Measurements from ENCODE around the gene CDC42EP1. TPM values are rescaled to one million over a fixed set of nuclear protein-coding genes. Genes with fewer than 3 reads are reported as not detected.

Gene CDC42EP1
- total RNA-seq, 1 experiment from 2014 or later = 62.5 TPM

Other genes starting within 250 kb of the CDC42EP1 start
- gene ELFN2, start 133.0 kb upstream of the CDC42EP1 start, total RNA-seq (2021; ENCODE audit: unreplicated experiment) = 2.9 TPM
- 7.1 TPM for gene MFNG, start 74.1 kb upstream of the CDC42EP1 start, total RNA-seq (2021; ENCODE audit: unreplicated experiment)
- 43.1 TPM for gene CARD10, start 41.1 kb upstream of the CDC42EP1 start, total RNA-seq (2021; ENCODE audit: unreplicated experiment)
- not detected for gene LGALS2, start 19.6 kb downstream of the CDC42EP1 start, total RNA-seq (2021; ENCODE audit: unreplicated experiment)
- 45.4 TPM for gene GGA1, start 48.4 kb downstream of the CDC42EP1 start, total RNA-seq (2021; ENCODE audit: unreplicated experiment)
- 6.8 TPM for gene SH3BP1, start 79.2 kb downstream of the CDC42EP1 start, total RNA-seq (2021; ENCODE audit: unreplicated experiment)
- 17.6 TPM for gene PDXP, start 98.2 kb downstream of the CDC42EP1 start, total RNA-seq (2021; ENCODE audit: unreplicated experiment)
- gene LGALS1, start 115.2 kb downstream of the CDC42EP1 start, total RNA-seq (2021; ENCODE audit: unreplicated experiment) = 1,518 TPM
- gene NOL12, start 125.9 kb downstream of the CDC42EP1 start, total RNA-seq (2021; ENCODE audit: unreplicated experiment) = 32.7 TPM
- 50.5 TPM for gene TRIOBP, start 136.6 kb downstream of the CDC42EP1 start, total RNA-seq (2021; ENCODE audit: unreplicated experiment)
- 11.2 TPM for gene GCAT, start 247.5 kb downstream of the CDC42EP1 start, total RNA-seq (2021; ENCODE audit: unreplicated experiment)